HG03196 (cell line): ENCODE results near the gene RPL5.
"Not testable (repeated sequence)": the region's sequence is repeated elsewhere in the genome, so short reads cannot be mapped to it uniquely, and the experiment has no call there.

Experiments
- ATAC-seq: cut with Tn5 transposase; IDR thresholded peaks from one replicate; pipeline ENCODE4 v1.9.1; 2021; ENCODE audit not compliant: unreplicated experiment

RPL5 gene

DNA sequence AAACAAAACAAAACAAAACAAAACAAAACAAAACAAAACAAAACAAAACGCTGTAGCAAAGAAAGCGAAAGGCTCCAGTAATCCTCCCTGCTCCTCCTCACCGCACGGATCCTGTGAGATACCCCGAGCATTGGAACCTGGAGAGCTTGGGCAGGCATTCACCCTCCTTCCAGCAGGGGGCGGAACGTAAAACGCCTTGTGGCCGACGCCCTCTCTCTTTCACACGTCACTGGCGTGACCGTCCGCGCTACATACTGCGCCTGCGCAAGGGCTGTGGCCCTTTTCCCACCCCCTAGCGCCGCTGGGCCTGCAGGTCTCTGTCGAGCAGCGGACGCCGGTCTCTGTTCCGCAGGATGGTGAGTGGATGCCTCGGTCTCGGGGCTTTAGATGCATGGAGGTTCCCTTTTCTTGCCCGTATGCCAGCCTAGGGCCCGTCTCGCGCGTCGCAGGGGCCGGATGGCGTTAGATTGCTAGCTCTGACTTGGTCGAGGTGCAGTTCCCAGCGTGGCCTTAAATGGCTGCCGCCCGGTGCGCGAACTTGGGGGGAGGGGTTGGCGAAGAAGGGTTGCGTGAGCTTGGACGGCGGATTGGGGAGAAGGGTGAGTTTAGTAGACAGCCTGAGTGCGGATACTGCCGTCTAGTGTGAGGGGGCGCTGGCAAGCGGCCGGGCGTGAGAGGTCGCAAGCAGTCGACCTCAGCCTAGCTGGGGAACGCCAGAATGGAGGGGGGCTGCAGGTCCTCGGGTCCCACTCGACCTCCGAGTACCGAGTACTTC is at the start of gene RPL5:
Gene RPL5 (plus strand): TSS at position 279 of the 775 bp plus-strand sequence. CDS start 75 bp downstream, at position 354.
- peak; percentile 95 for ATAC-seq

DNA sequence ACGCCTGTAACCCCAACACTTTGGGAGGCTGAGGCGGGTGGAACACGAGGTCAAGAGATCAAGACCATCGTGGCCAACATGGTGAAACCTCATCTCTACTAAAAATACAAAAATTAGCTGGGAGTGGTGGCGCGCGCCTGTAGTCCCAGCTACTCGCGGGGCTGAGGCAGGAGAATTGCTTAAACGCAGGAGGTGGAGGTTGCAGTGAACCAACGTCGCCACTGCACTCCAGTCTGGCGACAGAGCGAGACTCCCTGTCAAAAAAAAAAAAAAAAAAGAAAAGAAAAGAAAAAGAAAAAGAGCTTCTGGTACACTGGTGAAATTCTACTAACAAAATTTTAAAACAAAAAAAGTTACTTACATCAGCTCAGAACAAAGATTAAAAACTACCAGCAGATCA is 48.3 kb upstream of the RPL5 start:
- not testable (repeated sequence) for ATAC-seq

DNA sequence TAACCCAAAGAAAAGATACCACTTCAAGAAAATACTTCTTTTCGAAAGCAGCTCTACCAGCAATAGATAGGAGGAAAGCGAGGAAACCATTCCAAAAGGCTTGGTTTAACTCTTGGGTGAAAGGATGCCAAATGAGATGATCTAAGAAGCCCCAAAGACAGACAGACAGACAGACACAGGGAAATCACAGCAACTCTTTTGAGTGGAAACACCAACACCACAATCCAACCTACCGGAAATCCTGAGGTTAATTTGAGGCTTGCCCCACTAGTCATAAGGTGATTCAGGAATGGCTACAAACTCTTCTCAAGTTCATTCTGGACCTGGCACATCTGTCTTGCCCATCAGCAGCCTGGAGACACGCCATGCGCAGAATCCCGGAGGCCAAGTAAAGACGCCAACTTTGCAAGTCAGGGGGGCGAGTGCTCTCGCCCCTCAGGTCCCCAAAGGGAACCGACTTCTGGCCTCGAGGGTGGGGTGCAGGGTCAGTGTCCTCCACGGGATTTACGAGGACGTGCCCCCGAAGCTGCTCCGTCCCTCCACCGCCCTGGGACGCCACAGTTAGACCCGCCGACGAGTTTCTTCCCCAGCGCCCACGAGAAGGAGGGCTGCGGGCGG is 47.7 kb upstream of the RPL5 start:
- peak; percentile 12 for ATAC-seq

DNA sequence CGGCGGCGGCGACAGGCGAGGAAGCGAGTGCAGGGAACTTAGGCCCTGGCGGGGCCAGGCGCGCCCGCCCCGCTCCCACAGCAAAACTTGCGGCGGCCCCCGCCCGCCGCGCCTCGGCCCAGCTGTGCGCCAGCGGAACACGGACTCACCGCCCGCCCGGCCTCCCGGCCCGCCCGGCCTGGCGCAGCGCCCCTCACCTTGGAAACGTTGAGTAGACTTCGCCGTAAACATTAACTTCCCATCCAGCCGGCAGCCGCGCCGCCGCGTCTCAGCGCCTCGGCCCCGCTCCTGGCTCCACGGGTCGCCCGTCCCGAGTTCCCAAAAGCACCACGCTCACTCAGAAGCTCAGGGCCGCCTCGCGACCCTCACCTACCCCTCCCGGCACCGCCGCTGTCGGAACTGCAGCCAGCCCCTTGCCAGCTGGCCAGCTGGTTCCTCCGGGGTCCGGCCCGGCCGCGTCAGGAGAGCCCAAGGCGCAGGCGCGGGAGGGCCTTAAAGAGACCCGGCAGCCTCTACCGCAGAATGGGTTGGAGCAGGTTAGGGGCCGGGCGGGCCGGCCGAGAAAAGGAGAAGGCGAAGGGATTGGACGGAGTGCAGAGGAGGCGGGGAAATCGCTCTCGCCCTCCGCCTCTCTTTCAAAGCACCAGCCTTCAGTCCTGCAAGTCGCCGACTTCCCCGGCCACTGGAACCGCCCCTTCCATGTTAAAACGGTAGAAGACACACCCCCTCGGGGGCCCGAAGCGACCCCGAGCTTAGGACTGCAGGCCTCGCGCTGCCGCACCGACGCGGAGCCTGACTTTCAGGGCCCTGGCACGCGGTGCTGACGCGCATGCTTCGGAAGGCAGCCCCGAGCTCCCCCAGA is 47.0 kb upstream of the RPL5 start, which contains the start of gene EVI5:
Gene EVI5 (minus strand): TSS at position 470 of the 862 bp plus-strand sequence. CDS start 48,562 bp downstream, outside the sequence.
- ATAC-seq = peak; percentile 94

DNA sequence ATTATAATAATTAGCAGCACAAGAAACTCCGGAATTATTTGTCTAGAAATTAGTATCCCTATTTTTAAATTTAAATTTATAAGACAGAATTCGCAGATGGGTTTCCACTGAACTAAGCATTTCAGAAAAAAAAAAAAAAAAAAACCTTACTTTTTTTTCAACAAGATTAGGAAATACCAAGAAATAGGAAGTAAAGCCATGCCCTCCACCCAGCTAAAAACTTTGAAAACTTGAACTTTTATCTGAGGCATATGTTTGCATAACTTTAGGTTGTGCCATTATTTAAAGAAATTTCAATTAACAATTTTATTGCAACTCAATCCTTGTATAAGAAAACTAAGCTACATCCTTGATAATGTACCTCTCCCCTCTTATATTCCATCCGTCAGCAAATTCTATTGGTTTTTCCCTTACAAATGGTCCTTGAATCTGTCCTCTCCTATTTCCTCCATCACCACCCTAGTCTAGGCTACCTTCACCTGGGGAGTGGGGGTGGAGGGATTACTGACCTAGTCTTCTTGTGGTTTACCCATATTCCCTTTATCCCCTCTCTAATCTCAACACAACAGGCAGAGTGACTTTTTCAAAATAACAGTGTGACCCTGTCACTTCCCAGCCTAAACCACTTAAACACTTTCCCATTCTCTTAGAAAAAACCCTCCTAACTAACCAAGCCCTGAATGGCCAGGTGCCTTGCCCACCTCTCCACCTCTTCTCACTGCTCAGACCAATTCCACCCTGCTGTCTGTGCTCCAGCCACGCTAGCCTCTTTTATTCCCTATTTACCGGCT is 45.5 kb upstream of the RPL5 start:
- no peak for ATAC-seq

DNA sequence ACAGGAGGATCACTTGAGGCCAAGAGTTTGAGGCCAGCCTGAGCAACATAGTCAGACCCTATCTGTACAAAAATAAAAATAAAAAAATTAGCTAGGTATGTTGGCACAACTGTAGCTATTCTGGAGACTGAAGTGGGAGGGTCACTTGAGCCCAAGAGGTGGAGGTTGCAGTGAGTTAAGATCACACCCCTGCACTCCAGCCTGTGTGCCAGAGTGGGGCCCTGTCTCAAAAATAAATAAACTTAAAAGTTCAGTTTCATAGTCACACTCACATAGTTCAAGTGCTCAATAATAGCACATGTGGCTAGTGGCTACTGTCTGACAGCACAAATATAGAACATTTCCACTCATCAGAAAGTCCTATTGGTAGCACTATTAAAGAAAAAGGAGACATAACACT is 41.8 kb upstream of the RPL5 start:
- no peak for ATAC-seq

DNA sequence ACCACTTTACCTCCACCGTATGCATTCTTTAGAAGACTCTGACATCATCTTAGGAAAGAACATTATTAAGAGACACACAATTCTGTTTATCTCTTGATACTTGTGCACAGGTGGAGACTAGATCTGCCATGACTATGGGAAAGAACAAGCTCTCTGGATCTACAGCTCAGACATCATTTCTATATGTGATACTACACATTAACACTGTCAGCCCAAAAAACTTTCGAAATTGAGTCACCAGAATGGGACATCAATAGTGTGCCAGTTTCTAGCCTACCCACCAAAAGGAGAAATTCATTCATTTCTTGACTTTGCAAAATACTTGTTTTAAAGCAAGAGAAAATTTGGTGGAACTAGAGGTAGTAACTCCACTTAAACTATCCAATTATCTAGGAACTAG is 41.0 kb upstream of the RPL5 start:
- ATAC-seq = no peak

DNA sequence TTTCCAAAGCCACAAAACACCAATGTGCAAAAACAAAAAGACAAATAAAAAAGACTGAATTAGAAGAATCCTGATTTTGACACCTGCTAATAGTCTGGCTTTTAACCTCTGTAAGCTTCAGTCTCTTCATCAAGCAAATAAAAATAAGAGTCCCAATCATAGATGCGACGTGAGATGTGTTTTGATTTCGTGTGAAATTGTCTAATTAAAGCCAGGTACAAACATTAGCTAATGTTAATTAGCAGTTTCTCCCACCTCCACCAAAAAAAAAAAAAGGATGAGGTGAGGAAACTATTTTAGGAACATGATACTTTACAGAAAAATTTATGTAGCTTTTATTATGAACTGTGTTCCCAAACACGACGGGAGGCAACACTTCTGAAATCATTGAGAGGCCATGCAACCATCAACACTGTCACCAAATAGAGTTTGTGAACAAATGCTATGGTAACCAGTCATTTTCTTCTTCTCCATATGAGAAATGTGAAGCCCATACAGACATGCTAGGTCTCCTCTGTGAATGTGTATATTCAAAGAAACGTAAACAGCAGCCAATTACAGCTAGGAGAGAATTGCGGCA is 40.3 kb upstream of the RPL5 start:
- no peak for ATAC-seq

DNA sequence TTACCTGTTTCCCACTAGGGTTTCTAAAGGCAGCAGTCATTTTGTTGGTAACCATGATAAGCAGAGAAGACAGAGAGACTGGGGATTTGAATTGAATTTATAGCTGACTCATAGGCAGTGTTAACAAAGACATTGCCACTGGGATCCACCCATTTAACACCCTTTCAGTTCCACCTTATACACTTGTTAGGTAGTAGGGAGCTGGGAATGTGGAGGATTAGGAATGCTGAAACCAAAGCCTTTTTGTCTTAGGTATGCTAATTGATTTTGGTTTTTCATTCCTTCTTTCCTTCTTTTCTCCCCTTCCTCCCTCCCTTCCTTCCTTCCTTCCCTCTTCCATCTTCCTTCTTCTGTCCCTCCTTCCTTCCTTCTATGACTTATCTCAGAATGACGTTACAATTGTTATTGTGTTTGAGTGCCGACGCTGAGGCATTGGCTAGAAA is 39.5 kb upstream of the RPL5 start:
- ATAC-seq = no peak

DNA sequence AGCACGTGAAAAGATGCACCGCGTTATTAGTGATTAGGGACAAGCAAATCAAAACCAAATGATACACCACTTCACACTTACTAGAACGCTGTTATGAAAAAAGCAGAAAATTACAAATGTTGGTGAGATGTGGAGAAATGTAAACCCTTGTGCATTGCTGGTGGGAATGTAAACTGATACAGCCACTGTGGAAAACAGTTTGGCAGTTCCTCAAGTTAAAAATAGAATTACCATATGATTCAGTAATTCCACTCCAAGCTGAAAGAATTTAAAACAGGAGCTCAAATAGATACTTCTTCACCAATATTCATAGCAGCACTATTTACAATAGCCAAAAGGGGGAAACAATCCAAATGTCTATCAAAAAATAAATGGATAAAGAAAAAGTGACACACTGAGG is 36.7 kb upstream of the RPL5 start:
- ATAC-seq = no peak

DNA sequence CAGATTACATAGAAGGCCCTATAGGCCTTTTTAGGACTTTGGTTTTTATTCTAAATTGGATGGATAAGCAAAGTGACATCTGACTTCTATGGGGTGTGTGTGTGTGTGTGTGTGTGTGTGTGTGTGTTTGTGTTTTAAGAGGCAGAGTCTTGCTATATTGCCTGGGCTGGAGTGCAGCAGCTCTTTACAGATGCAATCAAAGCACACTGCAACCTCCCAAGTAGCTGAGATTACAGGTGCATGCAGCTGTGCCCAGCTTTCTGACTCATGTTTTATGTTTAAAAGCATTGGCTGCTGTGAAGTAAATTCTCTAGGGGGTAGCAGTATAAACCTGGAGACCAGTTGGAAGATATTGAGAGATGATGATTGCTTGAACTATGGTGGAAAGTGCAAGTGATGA is 34.5 kb upstream of the RPL5 start:
- no peak for ATAC-seq

DNA sequence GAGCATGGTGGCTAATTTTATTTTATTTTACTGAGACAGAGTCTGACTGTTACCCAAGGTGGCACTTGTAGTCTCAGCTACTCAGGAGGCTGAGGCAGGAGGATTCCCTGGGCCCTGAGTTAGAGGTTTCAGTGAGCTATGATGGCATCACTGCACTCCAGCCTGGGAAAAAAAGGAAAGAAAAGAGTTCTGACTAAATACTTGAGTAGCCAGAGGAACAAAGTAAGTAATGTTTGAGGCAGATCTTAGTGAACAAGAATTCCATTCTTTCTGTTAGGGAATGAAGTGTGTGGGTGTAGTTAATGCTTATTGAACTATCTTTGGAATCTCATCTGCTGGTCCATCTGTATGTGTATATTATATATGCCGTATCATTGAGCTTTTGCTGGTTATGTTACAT is 33.9 kb upstream of the RPL5 start:
- no peak for ATAC-seq

DNA sequence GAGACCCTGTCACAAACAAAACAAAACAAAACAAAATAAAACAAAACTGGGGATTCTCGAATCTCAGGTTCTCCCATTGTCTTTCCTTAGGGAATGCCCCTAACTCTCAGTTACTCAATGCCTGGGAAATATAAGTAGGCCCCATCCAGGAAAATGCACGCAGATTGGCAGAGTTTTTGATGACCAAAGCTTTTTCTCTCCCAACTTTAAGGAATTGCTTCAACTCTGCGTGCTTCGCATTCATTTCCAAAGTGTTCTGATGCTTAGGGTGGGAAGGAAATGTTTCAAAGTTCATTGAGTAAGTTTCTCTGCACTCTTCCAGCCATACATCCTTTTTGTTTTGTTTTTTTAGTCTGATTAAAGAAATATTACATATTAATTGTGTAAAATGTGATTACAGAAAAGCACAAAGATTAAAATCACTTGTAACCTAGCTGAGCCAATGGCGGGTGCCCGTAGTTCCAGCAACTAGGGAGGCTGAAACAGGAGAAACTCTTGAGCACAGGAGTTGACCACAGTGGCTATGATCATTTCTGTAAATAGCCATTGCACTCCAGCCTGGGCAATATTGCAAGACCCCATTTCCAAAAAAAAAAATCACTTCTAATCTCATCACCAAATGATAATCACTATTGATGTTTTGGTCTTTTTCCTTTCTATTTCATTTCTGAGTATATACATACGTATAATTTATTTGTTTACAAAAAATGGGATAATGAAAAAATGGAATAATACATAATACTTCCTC is 28.5 kb upstream of the RPL5 start:
- ATAC-seq = no peak

DNA sequence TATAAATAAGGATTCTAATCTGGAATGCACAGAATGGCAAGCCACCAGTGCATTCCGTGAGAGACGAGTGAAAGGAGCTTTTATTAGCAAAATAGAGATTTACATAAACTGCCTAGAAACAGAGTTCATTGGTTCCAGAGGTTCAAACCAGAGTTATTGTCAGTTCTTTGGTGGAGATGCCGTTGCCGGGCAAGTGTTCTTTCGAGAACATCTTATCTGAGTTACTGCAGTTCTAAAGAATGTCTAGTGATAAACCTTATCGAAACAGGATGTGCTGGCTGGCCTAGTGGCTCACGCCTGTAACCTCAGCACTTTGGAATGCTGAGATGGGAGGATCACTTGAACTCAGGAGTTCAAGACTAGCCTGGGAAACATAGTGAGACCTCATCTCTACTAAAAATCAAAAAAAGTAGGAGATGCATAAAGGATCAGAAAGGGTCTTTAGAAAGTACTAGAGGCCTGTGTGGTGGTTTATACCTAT is 27.1 kb upstream of the RPL5 start:
- ATAC-seq = no peak

DNA sequence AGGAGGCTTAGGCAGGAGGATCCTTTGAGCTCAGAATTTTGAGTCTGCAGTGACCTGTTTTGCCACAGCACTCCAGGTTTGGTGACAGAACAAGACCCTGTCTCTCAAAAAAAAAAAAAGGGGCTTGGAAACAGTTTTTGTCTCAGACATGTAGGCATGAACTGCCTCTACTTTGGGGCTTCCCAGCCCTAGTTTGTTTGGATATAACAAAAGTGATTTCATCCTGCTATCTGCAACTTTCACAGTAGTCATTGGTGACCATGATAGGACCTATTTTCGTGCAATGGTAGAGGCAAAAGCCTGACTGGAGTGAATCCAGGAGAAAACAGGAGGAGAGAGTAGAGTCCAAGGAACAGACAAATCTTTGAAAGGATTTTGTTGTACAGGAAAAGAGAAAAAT is 26.6 kb upstream of the RPL5 start:
- ATAC-seq = no peak

DNA sequence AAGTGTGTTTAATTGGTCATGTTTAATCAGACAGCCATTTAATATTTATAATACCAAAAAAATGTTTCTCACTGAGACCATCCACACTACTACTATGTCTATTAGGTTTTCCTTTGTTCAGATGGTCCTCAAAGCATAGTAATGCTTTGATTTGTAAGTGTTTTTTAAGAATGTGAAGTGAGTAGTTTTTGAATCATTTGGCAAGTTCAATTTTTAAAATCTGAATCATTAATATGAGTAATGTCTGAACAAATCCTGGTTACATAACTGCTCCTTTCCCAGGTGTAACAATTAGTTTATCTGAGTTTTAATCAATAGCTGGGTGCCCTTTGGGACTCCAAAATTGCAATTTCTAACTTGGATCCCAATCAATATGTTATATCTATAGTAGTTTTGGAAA is 23.5 kb upstream of the RPL5 start:
- no peak for ATAC-seq

DNA sequence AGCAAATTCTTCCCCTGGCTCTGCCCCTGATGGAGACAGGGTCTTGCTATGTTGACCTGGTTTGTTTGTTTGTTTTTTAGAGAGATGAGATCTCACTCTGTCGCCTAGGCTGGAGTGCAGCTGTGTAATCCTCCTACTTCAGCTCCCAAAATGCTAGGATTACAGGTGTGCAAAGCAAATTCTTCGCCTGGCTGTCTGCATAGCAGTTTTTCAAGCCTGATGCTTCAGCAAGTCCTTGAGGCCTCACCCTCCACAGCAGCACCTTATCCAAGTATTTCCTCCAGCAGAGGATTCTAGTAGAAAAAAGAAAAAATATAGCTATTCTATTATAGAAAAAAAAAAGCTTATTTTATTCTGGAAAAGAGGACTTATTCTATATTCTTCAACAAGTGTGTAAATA is 15.1 kb upstream of the RPL5 start:
- ATAC-seq = no peak

DNA sequence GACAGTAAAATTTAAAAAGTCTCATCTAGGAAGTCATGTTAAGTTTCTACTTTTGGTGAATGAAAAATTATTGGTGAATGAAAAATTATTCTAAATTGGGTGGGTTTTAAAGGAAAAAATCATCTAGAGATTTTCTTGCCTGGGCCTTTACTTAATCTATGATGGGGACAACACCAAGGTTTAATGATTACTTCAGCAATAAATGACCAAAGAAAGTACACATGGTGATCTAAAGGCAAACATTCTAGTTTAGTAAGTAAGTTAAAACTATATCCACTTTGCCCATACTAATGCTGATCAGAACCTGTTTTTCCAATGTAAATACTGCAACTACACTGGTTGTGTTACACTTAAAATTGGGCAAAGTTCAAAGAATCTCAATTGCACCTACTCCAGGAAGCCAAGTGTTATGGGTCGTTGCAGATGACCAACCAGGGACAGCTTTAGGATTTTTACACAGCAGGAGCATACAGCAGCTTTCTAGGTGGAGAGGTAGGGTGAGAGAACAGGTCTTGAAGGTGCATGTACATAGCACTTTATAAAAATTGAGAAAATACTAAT is 14.6 kb upstream of the RPL5 start:
- no peak for ATAC-seq
